CD4-positive, alpha-beta T cell (primary cell): ENCODE results near the gene PLEKHA1. TPM values are rescaled to one million over a fixed set of nuclear protein-coding genes. Genes with fewer than 3 reads are reported as not detected.

Source experiments
- ATAC-seq: fragments of 200-7000 bp; cut with Tn5 transposase; one replicate; pipeline ENCODE4 v1.10.0; 2022; ENCODE audit warnings: mild to moderate bottlenecking; ENCODE audit not compliant: poor library complexity
- CTCF ChIA-PET: fragments of 350-600 bp; sonication (Branson Sonifier 250); formaldehyde crosslinking; loops from one replicate; lab custom pipeline; 2021; ENCODE audit warnings: antibody characterized with exemption, inconsistent platforms; lab: Charles Lee
- POLR2A ChIA-PET: fragments of 350-600 bp; sonication (Branson Sonifier 250); formaldehyde crosslinking; loops from one replicate; lab custom pipeline; 2021; ENCODE audit warnings: antibody characterized with exemption, inconsistent platforms; lab: Charles Lee
- DNase-seq, 14 experiments: peaks; one replicate each; pipeline ENCODE4 v3.0.0-alpha.2; 2013 to 2020; ENCODE audit warnings: mixed read lengths in 2 of 14
- H3K27ac ChIP-seq, 2 donors: one replicate each; pipeline versions ENCODE4 v1.5.1 to v1.7.0; 2013; ENCODE audit warnings: low read length in 2 of 2, low read depth in 1 of 2, mild to moderate bottlenecking in 1 of 2
- H3K27me3 ChIP-seq, 2 experiments: 1 replicate in 1 of 2; 2 replicates in 1 of 2; pipeline versions ENCODE4 v1.6.1 to v1.7.0; 2013; ENCODE audit warnings: low read length in 2 of 2, control low read depth in 1 of 2, mild to moderate bottlenecking in 1 of 2, moderate library complexity in 1 of 2; ENCODE audit not compliant: insufficient read depth in 2 of 2, control insufficient read depth in 1 of 2
- H3K36me3 ChIP-seq: one replicate; pipeline ENCODE4 v1.6.1; 2013; ENCODE audit warnings: low read length, control low read depth; ENCODE audit not compliant: insufficient read depth
- H3K4me1 ChIP-seq: one replicate; pipeline ENCODE4 v1.6.1; 2013; ENCODE audit warnings: low read length, control low read depth; ENCODE audit not compliant: insufficient read depth
- H3K4me3 ChIP-seq: one replicate; pipeline ENCODE4 v1.5.1; 2013; ENCODE audit warnings: mild to moderate bottlenecking, low read length, moderate library complexity
- H3K9me3 ChIP-seq, 2 experiments: 1 replicate in 1 of 2; 2 replicates in 1 of 2; pipeline versions ENCODE4 v1.6.1 to v1.7.0; 2013; ENCODE audit warnings: low read length in 2 of 2, mild to moderate bottlenecking in 2 of 2, control low read depth in 1 of 2, moderate library complexity in 1 of 2; ENCODE audit not compliant: control insufficient read depth in 1 of 2, insufficient read depth in 1 of 2
- H3K27ac Mint-ChIP-seq: one replicate; pipeline ENCODE4 v1.8.0; 2020; ENCODE audit warnings: mixed read lengths
- H3K27me3 Mint-ChIP-seq: one replicate; pipeline ENCODE4 v1.8.0; 2021; ENCODE audit warnings: mixed read lengths
- H3K36me3 Mint-ChIP-seq: one replicate; pipeline ENCODE4 v1.8.0; 2021; ENCODE audit warnings: low read depth, mixed read lengths
- H3K4me1 Mint-ChIP-seq: one replicate; pipeline ENCODE4 v1.8.0; 2021; ENCODE audit warnings: low read depth, mixed read lengths
- H3K4me3 Mint-ChIP-seq: one replicate; pipeline ENCODE4 v1.8.0; 2020; ENCODE audit warnings: mild to moderate bottlenecking, mixed read lengths
- H3K9me3 Mint-ChIP-seq: one replicate; pipeline ENCODE4 v1.8.0; 2020; ENCODE audit warnings: mixed read lengths
- intact Hi-C, 2 experiments: fragments of 100-400 bp; cut with DNase I in 1 of 2; cut with micrococcal nuclease in 1 of 2; formaldehyde crosslinking; loops; one replicate each; pipeline versions ENCODE4 v1.15.1 to v1.9.0; 2023 to 2025; cut with DNase I, micrococcal nuclease
- total RNA-seq, 174 experiments: library from RNA in 2 of 174; stranded (reverse) in 2 of 174; gene quantifications; one replicate each; pipeline ENCODE4 v1.2.3 and lab custom pipeline; 2021 to 2026
- TF ChIP-seq, protein P1 (sequence below): fragments of 200-600 bp; IDR thresholded peaks from one replicate; pipeline ENCODE4 v1.8.0; 2022; ENCODE audit warnings: antibody characterized with exemption, mild to moderate bottlenecking

The PLEKHA1 gene
- total RNA-seq, 2 experiments from 2014 or later, result 24.9 to 26.8 TPM

- Mint-ChIP-seq H3K27ac (no peak overlapping the region), H3K27me3 (no peaks in the 10 kb centered on the region), H3K4me1 (no peaks in the 10 kb centered on the region), H3K36me3 (no peaks in the 10 kb centered on the region), H3K4me3 (no peak overlapping the region), H3K9me3 (no peaks in the 10 kb centered on the region)
- DNase-seq (no peak), ATAC-seq (no peak)
- Histone ChIP-seq H3K27ac (no peak overlapping the region), H3K4me1 (no peaks in the 10 kb centered on the region), H3K4me3 (no peak overlapping the region), H3K27me3 (peaks cover 0 to 2% of the 10 kb centered on the region in 2 experiments), H3K36me3 (no peaks in the 10 kb centered on the region), H3K9me3 (peaks cover 0 to 4% of the 10 kb centered on the region in 2 experiments)
- intact Hi-C loops, result no loop called here
- ChIA-PET CTCF (interaction anchor here (0.8 kb wide), 1 partner anchor 133 kb away, joined by 3 read pairs; no protein-coding TSS in a partner anchor), POLR2A (no interaction called here)
- TF ChIP-seq, protein P1, sequence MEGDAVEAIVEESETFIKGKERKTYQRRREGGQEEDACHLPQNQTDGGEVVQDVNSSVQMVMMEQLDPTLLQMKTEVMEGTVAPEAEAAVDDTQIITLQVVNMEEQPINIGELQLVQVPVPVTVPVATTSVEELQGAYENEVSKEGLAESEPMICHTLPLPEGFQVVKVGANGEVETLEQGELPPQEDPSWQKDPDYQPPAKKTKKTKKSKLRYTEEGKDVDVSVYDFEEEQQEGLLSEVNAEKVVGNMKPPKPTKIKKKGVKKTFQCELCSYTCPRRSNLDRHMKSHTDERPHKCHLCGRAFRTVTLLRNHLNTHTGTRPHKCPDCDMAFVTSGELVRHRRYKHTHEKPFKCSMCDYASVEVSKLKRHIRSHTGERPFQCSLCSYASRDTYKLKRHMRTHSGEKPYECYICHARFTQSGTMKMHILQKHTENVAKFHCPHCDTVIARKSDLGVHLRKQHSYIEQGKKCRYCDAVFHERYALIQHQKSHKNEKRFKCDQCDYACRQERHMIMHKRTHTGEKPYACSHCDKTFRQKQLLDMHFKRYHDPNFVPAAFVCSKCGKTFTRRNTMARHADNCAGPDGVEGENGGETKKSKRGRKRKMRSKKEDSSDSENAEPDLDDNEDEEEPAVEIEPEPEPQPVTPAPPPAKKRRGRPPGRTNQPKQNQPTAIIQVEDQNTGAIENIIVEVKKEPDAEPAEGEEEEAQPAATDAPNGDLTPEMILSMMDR, result no peak
These were observed 21.5 kb upstream of the PLEKHA1 start for GRCh38 chr10:122352817-122353525.

GRCh38 chr10:122354383-122354782 is 20.1 kb upstream of the PLEKHA1 start:
- TF ChIP-seq, protein P1, result no peak
- CTCF ChIA-PET, result no interaction called here
- intact Hi-C loops, result no loop called here

DNA sequence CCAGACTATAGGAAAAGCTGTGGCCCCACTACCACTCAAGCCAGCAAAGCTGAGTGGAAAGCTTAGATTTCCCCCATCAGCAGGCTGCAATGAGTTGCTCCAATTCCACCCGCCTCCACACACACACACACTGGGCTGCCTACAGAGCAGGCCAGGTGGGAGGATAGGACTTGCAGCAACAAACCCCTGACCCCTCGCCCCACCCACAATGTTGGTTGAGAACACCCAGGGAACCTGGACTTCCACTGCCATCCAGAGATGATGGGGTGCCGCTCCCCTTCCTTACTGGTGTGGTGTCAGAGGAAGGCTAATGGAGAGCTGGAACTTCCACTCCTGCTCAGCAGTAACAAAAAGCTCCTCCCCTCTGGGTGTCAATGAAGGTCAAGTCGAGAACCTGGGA is 16.8 kb upstream of the PLEKHA1 start:
- Mint-ChIP-seq H3K27ac (no peak overlapping the region), H3K4me3 (no peak overlapping the region), H3K4me1 (no peaks in the 10 kb centered on the region), H3K36me3 (no peaks in the 10 kb centered on the region), H3K9me3 (peaks cover 9% of the 10 kb centered on the region), H3K27me3 (no peaks in the 10 kb centered on the region)
- Histone ChIP-seq H3K9me3 (peaks cover 0 to 9% of the 10 kb centered on the region in 2 experiments), H3K4me1 (no peaks in the 10 kb centered on the region), H3K27me3 (no peaks in the 10 kb centered on the region), H3K36me3 (no peaks in the 10 kb centered on the region), H3K4me3 (no peak overlapping the region), H3K27ac (no peak overlapping the region)
- ATAC-seq (no peak), DNase-seq (no peak)
- intact Hi-C loops, result no loop called here
- ChIA-PET POLR2A (no interaction called here), CTCF (no interaction called here)
- TF ChIP-seq, protein P1, result no peak

More at GRCh38 chr10:122354383-122354782, 20.1 kb upstream of the PLEKHA1 start:
- H3K4me3 ChIP-seq, result no peak overlapping the region
- Mint-ChIP-seq H3K36me3 (no peaks in the 10 kb centered on the region), H3K4me1 (no peaks in the 10 kb centered on the region), H3K9me3 (peaks cover 6% of the 10 kb centered on the region), H3K27ac (no peak overlapping the region), H3K27me3 (no peaks in the 10 kb centered on the region), H3K4me3 (no peak overlapping the region)
- H3K4me1 ChIP-seq, result no peaks in the 10 kb centered on the region
- DNase-seq, result no peak
- ATAC-seq, result no peak
- peaks cover 0 to 2% of the 10 kb centered on the region in 2 experiments for H3K27me3 ChIP-seq
- no peaks in the 10 kb centered on the region for H3K36me3 ChIP-seq
- no peak overlapping the region for H3K27ac ChIP-seq
- H3K9me3 ChIP-seq, result peaks cover 0 to 9% of the 10 kb centered on the region in 2 experiments
- POLR2A ChIA-PET, result no interaction called here
